ENCODE data around the gene ACVR1C. TPM values are rescaled to one million over a fixed set of nuclear protein-coding genes. Genes with fewer than 3 reads are reported as not detected.

Gene ACVR1C
- total RNA-seq, 1 experiment from 2014 or later = 0.04 TPM

DNA sequence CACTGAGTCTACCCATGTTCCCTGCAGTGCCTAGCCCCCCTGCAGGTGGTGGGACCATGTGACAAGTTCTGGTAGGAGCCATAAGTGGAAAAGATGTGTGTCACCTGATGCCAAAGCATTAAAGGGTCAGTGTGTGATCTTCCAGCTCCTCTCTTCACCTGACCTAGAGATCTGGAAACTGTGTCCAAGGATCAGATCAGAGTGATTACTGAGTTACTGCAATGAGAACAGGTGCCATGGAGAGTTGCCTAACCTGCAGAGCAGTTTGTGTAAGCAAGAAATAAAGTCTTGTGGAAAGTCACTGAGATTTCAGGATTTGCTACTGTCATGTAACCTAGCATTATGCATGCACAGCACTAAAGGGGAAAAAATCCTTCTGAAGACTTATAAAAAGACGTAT, 90.6 kb downstream of the ACVR1C start:
- intact Hi-C loops (cut with micrococcal nuclease; ENCODE audit: unreplicated experiment) = no loop called here
- H4K20me1 ChIP-seq (ENCODE audit: insufficient read depth) = no peaks in the 10 kb centered on the region
- H3K9me3 ChIP-seq (ENCODE audit: insufficient read depth, low read depth) = no peaks in the 10 kb centered on the region
- ChIA-PET CTCF (no interaction called here), POLR2A (ENCODE audit: unreplicated experiment) (no interaction called here)
- H3K79me2 ChIP-seq (ENCODE audit: low read depth) = no peaks in the 10 kb centered on the region
- H3K36me3 ChIP-seq (ENCODE audit: low read depth) = no peaks in the 10 kb centered on the region
- no peak overlapping the region for H3K27ac ChIP-seq
- H3K4me1 ChIP-seq (replicated peaks; ENCODE audit: insufficient read depth) = no peaks in the 10 kb centered on the region
- H3K4me3 ChIP-seq = no peak overlapping the region
- no peak overlapping the region for H3K4me2 ChIP-seq
- H3K9me2 ChIP-seq (ENCODE audit: insufficient read depth) = no peaks in the 10 kb centered on the region
- no peaks in the 10 kb centered on the region for H3F3A ChIP-seq (ENCODE audit: insufficient read depth, low read depth)
- no peaks in the 10 kb centered on the region for H3K27me3 ChIP-seq (ENCODE audit: insufficient read depth, low read depth)
- TF ChIP-seq EZH2 (IDR thresholded peaks at IDR 0.05; ENCODE audit: low read depth) = no peak
- TF ChIP-seq, protein P1, sequence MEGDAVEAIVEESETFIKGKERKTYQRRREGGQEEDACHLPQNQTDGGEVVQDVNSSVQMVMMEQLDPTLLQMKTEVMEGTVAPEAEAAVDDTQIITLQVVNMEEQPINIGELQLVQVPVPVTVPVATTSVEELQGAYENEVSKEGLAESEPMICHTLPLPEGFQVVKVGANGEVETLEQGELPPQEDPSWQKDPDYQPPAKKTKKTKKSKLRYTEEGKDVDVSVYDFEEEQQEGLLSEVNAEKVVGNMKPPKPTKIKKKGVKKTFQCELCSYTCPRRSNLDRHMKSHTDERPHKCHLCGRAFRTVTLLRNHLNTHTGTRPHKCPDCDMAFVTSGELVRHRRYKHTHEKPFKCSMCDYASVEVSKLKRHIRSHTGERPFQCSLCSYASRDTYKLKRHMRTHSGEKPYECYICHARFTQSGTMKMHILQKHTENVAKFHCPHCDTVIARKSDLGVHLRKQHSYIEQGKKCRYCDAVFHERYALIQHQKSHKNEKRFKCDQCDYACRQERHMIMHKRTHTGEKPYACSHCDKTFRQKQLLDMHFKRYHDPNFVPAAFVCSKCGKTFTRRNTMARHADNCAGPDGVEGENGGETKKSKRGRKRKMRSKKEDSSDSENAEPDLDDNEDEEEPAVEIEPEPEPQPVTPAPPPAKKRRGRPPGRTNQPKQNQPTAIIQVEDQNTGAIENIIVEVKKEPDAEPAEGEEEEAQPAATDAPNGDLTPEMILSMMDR (conservative IDR thresholded peaks at IDR 0.05) = no peak
- no peak overlapping the region for H2AFZ ChIP-seq
- BruUV-seq (replicated peaks) = no TSS peak
- DNase-seq = no peak

DNA sequence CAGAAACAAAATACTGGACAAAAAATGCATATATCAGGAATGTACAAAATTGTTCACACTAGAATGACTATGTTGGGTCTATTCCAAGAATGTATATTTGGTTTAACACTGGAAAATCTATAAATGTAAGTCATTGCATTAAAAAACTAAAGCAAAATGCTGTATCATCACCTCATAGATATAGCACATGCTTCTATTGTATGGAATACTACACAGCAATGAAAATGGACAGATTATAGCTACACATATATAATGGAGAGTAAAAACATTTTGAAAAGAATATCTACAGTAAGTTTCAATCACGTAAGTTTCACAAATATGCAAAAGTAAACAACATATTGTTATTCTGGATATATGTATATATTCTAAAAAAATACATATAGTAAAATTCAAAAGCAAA, 91.8 kb downstream of the ACVR1C start:
- Histone ChIP-seq H3K4me2 (no peak overlapping the region), H3K4me1 (replicated peaks; ENCODE audit: insufficient read depth) (no peaks in the 10 kb centered on the region), H2AFZ (no peak overlapping the region), H3K4me3 (no peak overlapping the region), H3K36me3 (ENCODE audit: low read depth) (no peaks in the 10 kb centered on the region), H3K27me3 (ENCODE audit: insufficient read depth, low read depth) (no peaks in the 10 kb centered on the region), H3K27ac (no peak overlapping the region), H4K20me1 (ENCODE audit: insufficient read depth) (no peaks in the 10 kb centered on the region), H3K79me2 (ENCODE audit: low read depth) (no peaks in the 10 kb centered on the region), H3K9me2 (ENCODE audit: insufficient read depth) (no peaks in the 10 kb centered on the region), H3F3A (ENCODE audit: insufficient read depth, low read depth) (no peaks in the 10 kb centered on the region), H3K9me3 (ENCODE audit: insufficient read depth, low read depth) (no peaks in the 10 kb centered on the region)
- POLR2A ChIA-PET (ENCODE audit: unreplicated experiment) = no interaction called here
- intact Hi-C loops (cut with micrococcal nuclease; ENCODE audit: unreplicated experiment) = no loop called here
- DNase-seq = no peak
- CTCF ChIA-PET = no interaction called here
- TF ChIP-seq EZH2 (IDR thresholded peaks at IDR 0.05; ENCODE audit: low read depth) = no peak
- TF ChIP-seq, protein P1 (conservative IDR thresholded peaks at IDR 0.05) = no peak
- no TSS peak for BruUV-seq (replicated peaks)

DNA sequence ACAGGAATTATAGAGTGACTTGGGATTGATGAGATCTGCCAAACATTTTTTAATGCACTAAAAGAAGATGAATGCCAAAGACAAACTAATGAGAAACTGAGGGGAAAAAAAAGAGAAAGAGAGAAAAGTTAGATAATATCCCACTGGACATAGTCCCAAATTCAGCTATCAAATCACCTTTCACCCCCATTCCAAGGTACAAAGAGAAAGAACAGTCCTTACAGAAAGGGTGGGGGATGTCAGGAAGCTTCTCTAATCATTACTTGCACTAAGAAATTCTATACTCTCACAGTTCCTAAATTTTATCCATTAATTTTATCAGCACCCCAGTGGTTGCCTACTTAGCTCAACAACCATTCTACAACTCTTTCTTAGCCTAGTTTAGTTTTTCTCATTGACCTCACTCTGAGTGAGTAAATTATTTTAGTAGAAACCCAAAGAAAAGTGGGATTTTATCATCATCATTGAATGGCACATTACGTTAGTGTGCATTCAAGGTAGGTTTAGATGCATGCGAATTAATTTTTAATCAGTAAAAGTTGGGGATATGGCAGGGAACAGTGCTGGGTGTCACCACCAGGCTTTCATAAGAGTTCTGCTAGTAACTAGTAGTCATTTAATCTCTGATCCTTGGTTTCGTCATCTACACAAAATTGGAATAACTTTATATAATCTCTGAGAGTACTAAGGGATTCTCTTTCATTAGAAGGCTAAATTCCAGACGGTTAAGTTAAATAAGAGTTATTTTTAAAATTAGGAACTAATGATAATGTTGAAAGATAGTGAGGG, 99.5 kb downstream of the ACVR1C start:
- H3K36me3 ChIP-seq (ENCODE audit: low read depth) = no peaks in the 10 kb centered on the region
- H2AFZ ChIP-seq = no peak overlapping the region
- TF ChIP-seq EZH2 (IDR thresholded peaks at IDR 0.05; ENCODE audit: low read depth) = no peak
- TF ChIP-seq, protein P1 (conservative IDR thresholded peaks at IDR 0.05) = no peak
- CTCF ChIA-PET = no interaction called here
- no peak for DNase-seq
- H3F3A ChIP-seq (ENCODE audit: insufficient read depth, low read depth) = no peaks in the 10 kb centered on the region
- no peaks in the 10 kb centered on the region for H3K9me3 ChIP-seq (ENCODE audit: insufficient read depth, low read depth)
- H3K79me2 ChIP-seq (ENCODE audit: low read depth) = no peaks in the 10 kb centered on the region
- no peaks in the 10 kb centered on the region for H4K20me1 ChIP-seq (ENCODE audit: insufficient read depth)
- no peak overlapping the region for H3K27ac ChIP-seq
- H3K4me1 ChIP-seq (replicated peaks; ENCODE audit: insufficient read depth) = no peaks in the 10 kb centered on the region
- intact Hi-C loops (cut with micrococcal nuclease; ENCODE audit: unreplicated experiment) = no loop called here
- no TSS peak for BruUV-seq (replicated peaks)
- no peaks in the 10 kb centered on the region for H3K9me2 ChIP-seq (ENCODE audit: insufficient read depth)
- no peak overlapping the region for H3K4me2 ChIP-seq
- POLR2A ChIA-PET (ENCODE audit: unreplicated experiment) = no interaction called here
- no peaks in the 10 kb centered on the region for H3K27me3 ChIP-seq (ENCODE audit: insufficient read depth, low read depth)
- no peak overlapping the region for H3K4me3 ChIP-seq

All from PC-9 (cell line).